ENCODE measurements around the gene TRIM72. TPM values are rescaled to one million over a fixed set of nuclear protein-coding genes. Genes with fewer than 3 reads are reported as not detected.
A peak's percentile ranks its signal among the peaks of the same experiment; 100 is the strongest.

TRIM72 gene
- total RNA-seq, 1 experiment from 2014 or later, result 1.2 TPM

DNA sequence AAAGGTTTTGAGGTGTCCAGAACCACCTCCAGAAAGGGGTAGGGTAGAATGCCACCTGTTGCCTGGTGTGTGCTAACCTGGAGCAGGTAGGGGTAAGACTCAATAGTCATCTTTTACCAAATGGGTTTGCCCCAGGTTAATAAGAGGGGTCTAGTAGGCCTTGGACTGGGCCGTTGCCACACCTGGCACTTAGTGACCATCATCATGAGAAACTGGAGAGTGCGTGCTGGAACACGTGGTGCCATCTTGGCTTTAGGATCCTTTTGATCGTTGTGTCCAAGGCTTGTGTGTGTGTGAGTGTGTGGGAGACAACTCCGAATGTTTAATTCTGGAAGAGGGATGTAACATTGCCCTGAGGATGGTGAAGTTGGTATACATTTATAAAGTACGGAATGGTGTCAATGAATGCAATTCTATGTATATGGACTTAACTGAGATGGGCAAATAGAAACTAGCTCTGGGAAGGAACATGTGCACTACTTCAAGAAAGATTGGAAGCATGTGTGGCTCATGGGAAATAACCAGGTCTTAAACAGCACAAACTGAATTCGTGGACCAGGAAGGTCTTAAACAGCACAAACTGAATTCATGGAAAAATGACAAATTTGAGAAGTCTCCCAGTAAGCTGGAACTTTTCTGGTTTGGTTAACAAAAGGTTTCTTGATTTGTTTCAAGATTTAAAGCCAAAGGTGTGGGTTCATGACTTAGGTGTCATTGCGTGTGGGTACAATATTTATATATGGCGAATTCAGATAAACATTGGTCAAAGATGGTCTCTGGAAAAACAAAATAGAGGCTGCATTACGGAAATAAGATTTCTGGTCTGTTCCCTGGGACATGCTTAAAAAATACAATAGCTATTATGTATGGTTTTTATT, 26.8 kb upstream of the TRIM72 start:
- H2BK5ac ChIP-seq (ENCODE audit: insufficient read length, low read length), result no peak overlapping the region
- no peak overlapping the region for H4K91ac ChIP-seq (ENCODE audit: insufficient read length, low read depth, low read length)
- peak overlapping the region in 2 of 3 experiments; percentile 9 to 26; a peak in 3 of 7 replicates for H3K27ac Mint-ChIP-seq
- no peak overlapping the region for H2BK15ac ChIP-seq (ENCODE audit: low read depth, low read length)
- no peak overlapping the region for H4K8ac ChIP-seq (replicated peaks; ENCODE audit: insufficient read length, low read depth, low read length)
- H4K5ac ChIP-seq (ENCODE audit: insufficient read length, low read depth, low read length), result peak overlapping the region; percentile 3
- no peak overlapping the region for H2AFZ ChIP-seq (ENCODE audit: low read length)
- no peak overlapping the region for H3K4ac ChIP-seq (ENCODE audit: low read depth, low read length)
- peaks cover 27% of the 10 kb centered on the region for H3K79me2 ChIP-seq (ENCODE audit: insufficient read depth, low read length)
- H3K56ac ChIP-seq (ENCODE audit: insufficient read length, low read depth, low read length), result no peak overlapping the region
- peaks cover 97 to 100% (median 99%) of the 10 kb centered on the region in 3 experiments for H3K36me3 Mint-ChIP-seq (ENCODE audit: insufficient read depth in 1 of 3, low read depth in 3 of 3)
- no peaks in the 10 kb centered on the region for H3K4me1 ChIP-seq (ENCODE audit: insufficient read depth, low read length)
- H3K9me3 ChIP-seq (ENCODE audit: control insufficient read depth, low read depth, low read length), result no peaks in the 10 kb centered on the region
- H3K79me1 ChIP-seq (ENCODE audit: insufficient read depth, low read depth, low read length, poor library complexity, severe bottlenecking), result peaks cover 19% of the 10 kb centered on the region
- peaks cover 4% of the 10 kb centered on the region; the same call in 1 of the 2 replicates for H3K27me3 Mint-ChIP-seq (ENCODE audit: low read depth)
- H3K23ac ChIP-seq (ENCODE audit: insufficient read length, low read depth, low read length), result peak overlapping the region; percentile 4
- WGBS (ENCODE audit: extremely low coverage, insufficient read length, low lambda C conversion rate), result no CpG with 5 or more reads among the region's 10 CpGs
- H2BK12ac ChIP-seq (ENCODE audit: insufficient read length, low read depth, low read length), result no peak overlapping the region
- H3T11ph ChIP-seq (ENCODE audit: low read length), result no peak overlapping the region
- H4K20me1 ChIP-seq (ENCODE audit: control insufficient read depth, insufficient read depth, insufficient read length), result no peaks in the 10 kb centered on the region
- H2BK20ac ChIP-seq (ENCODE audit: low read depth, low read length, poor library complexity, severe bottlenecking), result no peak overlapping the region
- H3K27me3 ChIP-seq (ENCODE audit: insufficient read depth, low read length), result no peaks in the 10 kb centered on the region
- H2BK120ac ChIP-seq (ENCODE audit: low read depth, low read length, poor library complexity, severe bottlenecking), result no peak overlapping the region
- DNase-seq, result no peak
- no peak overlapping the region for H3K4me2 ChIP-seq (ENCODE audit: insufficient read depth, insufficient read length, low read length)
- TF ChIP-seq, protein P1, sequence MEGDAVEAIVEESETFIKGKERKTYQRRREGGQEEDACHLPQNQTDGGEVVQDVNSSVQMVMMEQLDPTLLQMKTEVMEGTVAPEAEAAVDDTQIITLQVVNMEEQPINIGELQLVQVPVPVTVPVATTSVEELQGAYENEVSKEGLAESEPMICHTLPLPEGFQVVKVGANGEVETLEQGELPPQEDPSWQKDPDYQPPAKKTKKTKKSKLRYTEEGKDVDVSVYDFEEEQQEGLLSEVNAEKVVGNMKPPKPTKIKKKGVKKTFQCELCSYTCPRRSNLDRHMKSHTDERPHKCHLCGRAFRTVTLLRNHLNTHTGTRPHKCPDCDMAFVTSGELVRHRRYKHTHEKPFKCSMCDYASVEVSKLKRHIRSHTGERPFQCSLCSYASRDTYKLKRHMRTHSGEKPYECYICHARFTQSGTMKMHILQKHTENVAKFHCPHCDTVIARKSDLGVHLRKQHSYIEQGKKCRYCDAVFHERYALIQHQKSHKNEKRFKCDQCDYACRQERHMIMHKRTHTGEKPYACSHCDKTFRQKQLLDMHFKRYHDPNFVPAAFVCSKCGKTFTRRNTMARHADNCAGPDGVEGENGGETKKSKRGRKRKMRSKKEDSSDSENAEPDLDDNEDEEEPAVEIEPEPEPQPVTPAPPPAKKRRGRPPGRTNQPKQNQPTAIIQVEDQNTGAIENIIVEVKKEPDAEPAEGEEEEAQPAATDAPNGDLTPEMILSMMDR (conservative IDR thresholded peaks at IDR 0.05), result no peak
- H3K27ac ChIP-seq (ENCODE audit: insufficient read length, low read depth, low read length), result no peak overlapping the region
- H3K14ac ChIP-seq (ENCODE audit: insufficient read depth, low read length), result no peak overlapping the region
- H3K9me3 Mint-ChIP-seq, result no peaks in the 10 kb centered on the region; a peak in 1 of 5 replicates
- H3K23me2 ChIP-seq (ENCODE audit: insufficient read length, low read depth, low read length, poor library complexity, severe bottlenecking), result no peaks in the 10 kb centered on the region
- H3K4me1 Mint-ChIP-seq, result peaks cover 24 to 29% of the 10 kb centered on the region in 2 experiments
- H3K4me3 Mint-ChIP-seq, result peak overlapping the region in 1 of 2 experiments; percentile 19; a peak in 2 of 5 replicates
- no peak overlapping the region for H3K18ac ChIP-seq (ENCODE audit: insufficient read length, low read depth, low read length)
- no peak overlapping the region for H2AK5ac ChIP-seq (ENCODE audit: insufficient read length, low read length)
- no peak overlapping the region for H3K9ac ChIP-seq (ENCODE audit: extremely low read depth, insufficient read length, low read length)
